Hair follicle dermal papilla cell (primary cell): Measurements from ENCODE around the gene OR7E24. TPM values are rescaled to one million over a fixed set of nuclear protein-coding genes. Genes with fewer than 3 reads are reported as not detected.

Source experiments
- total RNA-seq: library from RNA; depleted of rRNA; stranded (reverse); fragments of >200 nt; gene quantifications from 2 replicates; pipeline ENCODE4 v1.2.3, GENCODE V29; 2012

The OR7E24 gene
- not detected in 2 replicates for total RNA-seq

GRCh38 chr19:9250630-9251029, at the start of gene OR7E24:
Gene OR7E24, plus strand, starts transcription at chr19:9250930. Its CDS starts 114 bp downstream, at chr19:9251044.

DNA sequence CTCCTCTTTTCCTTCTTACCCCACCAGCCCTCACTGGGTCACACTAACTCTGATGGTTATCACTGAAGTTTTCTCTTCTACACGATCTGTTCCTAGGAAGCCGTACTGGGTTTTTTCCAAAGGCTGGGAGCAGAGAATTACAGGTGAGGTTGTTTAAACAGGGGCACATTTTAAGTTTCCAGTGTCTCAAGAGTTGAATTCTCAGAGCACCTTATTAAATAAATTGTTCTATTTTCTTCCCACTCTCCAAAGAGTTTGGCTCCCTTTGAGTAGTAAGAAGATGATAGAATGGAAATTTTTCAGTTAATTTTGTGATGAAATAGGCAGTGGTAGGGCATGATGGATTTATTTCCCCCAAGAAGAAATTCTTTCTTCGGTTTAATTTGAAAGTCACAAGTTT, 31.2 kb upstream of the OR7E24 start, which contains the start of gene OR7D4:
TSS of gene OR7D4 (minus strand) at position 101 of the 400 bp plus-strand sequence. CDS start 4,752 bp downstream, outside the sequence.

Other genes with a start within 250 kb of the OR7E24 start
- not detected in 2 replicates for gene MUC16, start 240.5 kb upstream of the OR7E24 start, total RNA-seq
- gene OR1M1, start 163.9 kb upstream of the OR7E24 start, total RNA-seq: not detected in 2 replicates
- gene OR7G2, start 143.5 kb upstream of the OR7E24 start, total RNA-seq: not detected in 2 replicates
- gene OR7G1, start 135.2 kb upstream of the OR7E24 start, total RNA-seq: not detected in 2 replicates
- gene OR7G3, start 124.0 kb upstream of the OR7E24 start, total RNA-seq: not detected in 2 replicates
- 28.5 and 30.0 TPM in 2 replicates for gene ZNF317, start 110.5 kb upstream of the OR7E24 start, total RNA-seq
- not detected in 2 replicates for gene OR7D2, start 72.0 kb upstream of the OR7E24 start, total RNA-seq
- gene OR7D4, start 31.3 kb upstream of the OR7E24 start, total RNA-seq: not detected in 2 replicates
- gene ZNF699, start 58.9 kb downstream of the OR7E24 start, total RNA-seq: 26.1 and 38.5 TPM in 2 replicates
- 12.0 and 18.8 TPM in 2 replicates for gene ZNF559, start 73.2 kb downstream of the OR7E24 start, total RNA-seq
- 1.3 and 1.5 TPM in 2 replicates for gene ZNF177, start 112.1 kb downstream of the OR7E24 start, total RNA-seq
- gene ZNF266, start 184.6 kb downstream of the OR7E24 start, total RNA-seq: 13.1 and 14.1 TPM in 2 replicates
- gene ZNF560, start 247.7 kb downstream of the OR7E24 start, total RNA-seq: 1.5 and 2.6 TPM in 2 replicates